Colon (tissue), 2 donors: ENCODE data around the gene KCNH8.
A peak's percentile ranks its signal among the peaks of the same experiment; 100 is the strongest.

Experiments
- FAIRE-seq: peaks from 2 replicates; lab custom pipeline; 2012; peaks lifted over from hg19 to GRCh38; lab: Jason Lieb, UNC
- donor health status: control.
- donor health status: control.

The KCNH8 gene

DNA sequence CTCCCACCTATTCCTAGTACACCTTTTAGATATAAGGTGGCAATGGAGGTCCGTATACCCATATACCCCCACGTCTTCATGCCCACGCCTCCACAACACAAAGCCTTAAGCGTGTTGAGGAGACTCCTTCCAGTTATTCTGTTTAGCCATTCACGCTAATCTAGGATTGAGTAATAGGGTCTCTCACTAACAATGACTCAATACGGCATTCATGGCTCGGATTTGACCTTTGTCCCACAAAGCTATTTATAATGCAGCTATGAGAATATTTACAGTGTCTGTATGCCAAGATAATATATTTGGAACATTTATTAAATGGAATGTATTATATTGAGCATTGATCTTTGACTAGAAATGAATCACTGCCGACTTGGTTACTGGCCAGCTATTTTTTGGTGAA lies 215.8 kb downstream of the KCNH8 start:
- FAIRE-seq: no peak

- FAIRE-seq: no peak
Measured at GRCh38 chr3:19365471-19365870, 217.2 kb downstream of the KCNH8 start.

- FAIRE-seq: no peak
Measured at GRCh38 chr3:19384868-19385267, 236.6 kb downstream of the KCNH8 start.

DNA sequence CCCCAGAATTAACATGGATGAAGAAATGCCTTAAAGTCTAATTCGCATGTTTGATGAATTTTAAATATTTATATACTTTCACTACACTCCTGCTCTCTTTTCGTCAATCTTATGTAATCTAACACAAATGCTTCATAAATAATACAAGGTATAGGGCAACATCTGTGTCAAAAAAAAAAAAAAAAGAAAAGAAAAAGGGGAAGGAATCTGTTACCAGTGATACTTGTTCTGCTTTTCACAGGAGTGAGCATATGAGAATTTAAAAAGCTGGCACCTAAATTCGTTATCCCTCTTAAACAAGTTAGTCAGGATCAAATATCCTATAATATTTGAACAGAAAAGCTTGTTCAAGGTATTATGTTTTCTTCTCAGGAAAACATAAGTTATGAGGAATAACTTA lies 243.8 kb downstream of the KCNH8 start:
- FAIRE-seq: no peak

DNA sequence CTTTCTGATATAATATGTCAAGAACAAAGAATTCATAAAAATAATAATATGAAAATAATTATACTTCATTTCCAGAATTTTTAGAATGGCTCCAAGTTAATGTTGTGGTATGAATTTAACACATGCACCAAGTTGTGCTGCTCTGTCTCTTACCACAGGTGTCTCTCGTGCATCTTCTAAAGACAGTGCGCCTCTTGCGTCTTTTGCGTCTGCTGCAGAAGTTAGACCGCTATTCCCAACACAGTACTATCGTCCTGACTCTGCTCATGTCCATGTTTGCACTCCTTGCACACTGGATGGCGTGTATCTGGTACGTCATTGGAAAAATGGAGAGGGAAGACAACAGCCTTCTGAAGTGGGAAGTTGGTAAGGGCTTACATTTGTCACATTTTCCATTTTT lies 246.6 kb downstream of the KCNH8 start:
- no peak for FAIRE-seq

GRCh38 chr3:19396726-19397125 lies 248.4 kb downstream of the KCNH8 start:
- no peak for FAIRE-seq

DNA sequence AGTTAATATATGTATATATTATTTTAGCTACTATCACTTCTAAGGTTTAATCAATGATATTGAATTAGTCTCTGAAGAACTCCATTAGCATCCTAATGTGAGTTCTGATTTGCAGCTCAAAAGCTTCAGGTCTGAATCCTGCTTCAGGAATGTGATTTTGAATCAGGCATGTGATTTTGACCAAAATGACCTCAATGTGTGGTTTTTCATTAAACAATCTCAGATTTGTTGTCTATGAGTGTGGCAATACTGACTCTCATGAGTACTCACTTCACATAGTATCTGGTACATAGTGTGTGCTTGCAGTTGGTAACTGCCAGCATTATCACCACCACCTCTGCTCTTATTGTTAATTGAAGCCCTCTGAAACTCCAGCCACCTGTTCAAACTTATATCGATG lies 251.0 kb downstream of the KCNH8 start:
- no peak for FAIRE-seq

DNA sequence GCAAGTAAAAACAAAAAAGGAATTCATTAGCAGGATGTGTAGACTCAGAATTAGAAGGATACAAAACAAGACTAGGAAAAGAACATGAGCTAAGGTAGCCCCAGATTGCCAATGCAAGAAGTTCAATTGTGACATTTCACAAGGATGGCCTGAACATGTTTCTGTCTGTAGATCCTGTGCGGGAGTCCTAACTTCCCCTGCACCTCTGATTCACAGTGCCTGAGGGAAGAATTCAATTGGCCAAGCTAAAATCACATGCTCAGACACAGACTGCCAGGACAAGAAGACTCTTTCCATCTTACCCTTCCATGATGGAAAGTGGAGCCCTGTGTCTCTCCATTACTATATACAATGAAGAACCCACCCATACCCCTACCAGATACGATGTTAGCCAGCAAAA lies 251.5 kb downstream of the KCNH8 start:
- FAIRE-seq: no peak

- FAIRE-seq: no peak
Measured at GRCh38 chr3:19420159-19420558, 271.8 kb downstream of the KCNH8 start.

DNA sequence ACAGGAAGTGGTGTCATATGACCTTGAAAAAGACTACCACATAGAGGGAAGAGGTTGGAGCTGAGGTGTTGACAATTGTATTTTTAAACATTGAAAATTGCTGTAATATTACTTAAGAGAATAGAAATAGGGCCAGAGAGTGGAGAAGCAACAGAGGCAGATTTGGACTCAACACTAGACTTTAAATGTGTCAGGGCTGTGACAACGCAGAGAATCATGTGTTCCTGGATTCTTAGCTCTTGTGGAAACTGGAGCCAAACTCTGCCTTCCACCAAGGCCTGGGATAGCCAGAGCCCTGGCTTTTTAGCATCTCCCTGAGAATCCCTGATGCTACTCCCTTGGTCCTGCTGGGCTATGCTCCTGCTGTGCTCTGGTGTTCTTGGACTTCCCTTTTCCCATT lies 277.5 kb downstream of the KCNH8 start:
- no peak for FAIRE-seq

- no peak for FAIRE-seq
Measured at GRCh38 chr3:19427422-19428149, 279.3 kb downstream of the KCNH8 start.

DNA sequence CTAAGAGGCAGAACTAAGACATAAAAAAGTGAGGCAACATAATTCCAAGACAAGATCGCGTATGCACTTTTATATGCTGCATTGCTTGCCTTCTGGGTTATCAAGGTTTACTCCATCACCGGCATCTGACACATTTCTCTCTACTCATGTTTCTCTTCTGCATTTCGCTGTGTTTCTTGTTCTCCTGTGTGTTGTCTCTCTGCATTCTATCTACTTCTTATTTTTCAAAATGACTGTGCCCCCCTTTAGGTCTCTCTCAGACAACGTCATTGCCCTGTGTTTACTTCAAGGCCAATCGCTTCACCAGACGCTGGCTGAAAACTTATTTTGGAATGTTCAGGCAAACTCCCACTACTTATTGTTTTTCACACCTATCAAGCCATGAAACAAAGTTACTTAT lies 280.4 kb downstream of the KCNH8 start:
- no peak for FAIRE-seq

GRCh38 chr3:19432669-19433068 lies 284.4 kb downstream of the KCNH8 start:
- no peak for FAIRE-seq

DNA sequence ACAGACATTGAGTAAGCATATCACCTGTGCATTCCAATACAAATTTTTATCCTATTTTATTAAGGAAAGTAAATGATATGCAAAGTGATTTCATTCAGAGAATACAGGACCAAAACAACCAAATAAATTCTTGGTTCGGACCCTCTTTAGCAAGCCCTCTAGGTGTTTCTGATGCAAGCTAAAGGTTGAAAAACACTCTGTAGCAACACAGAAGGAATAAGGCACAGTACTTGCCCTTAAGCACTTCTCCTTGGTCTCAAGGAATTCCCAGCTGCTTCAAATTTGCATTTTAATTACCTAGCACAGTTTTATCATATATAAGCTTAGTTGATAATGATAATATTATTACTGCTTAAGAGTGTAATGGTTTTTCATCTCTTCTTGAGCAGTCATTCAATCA lies 288.4 kb downstream of the KCNH8 start:
- FAIRE-seq: no peak

DNA sequence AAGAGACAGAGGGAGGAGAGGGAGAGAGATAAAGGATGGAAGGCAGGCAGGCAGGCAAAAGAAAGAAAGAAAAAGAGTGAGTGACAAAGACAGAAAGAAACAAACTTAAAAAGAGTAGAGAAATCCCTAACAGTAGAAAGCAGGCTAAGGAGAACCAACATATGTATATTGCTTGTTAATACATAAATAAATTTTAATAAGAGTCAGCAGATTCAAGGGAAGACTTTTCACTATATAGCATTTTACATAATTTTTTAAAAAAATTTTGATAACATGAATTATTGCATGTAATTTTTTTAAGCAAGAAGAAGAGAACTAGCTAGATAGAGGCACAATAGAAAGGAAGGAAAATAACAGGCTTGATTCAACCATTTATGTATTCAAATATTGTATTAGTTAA lies 291.6 kb downstream of the KCNH8 start:
- FAIRE-seq: peak; percentile 10

DNA sequence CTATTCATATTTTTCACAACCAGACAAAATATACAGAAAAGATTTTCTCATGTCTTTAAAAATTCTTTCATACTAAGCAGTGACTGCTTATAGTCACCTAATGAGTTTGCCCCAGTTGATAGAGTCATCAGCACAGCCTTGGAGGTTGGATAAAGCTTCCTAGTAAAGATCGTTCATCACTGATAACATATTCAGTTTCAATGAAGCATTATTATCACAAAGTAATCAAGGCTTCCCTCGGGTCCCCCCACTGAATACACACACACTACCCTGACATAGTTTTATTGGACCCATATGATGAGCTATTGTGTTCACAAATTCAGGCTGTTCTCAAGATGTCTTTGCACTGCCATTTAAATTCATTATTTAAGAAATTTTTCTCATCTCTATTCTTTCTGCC lies 297.8 kb downstream of the KCNH8 start:
- FAIRE-seq: no peak

DNA sequence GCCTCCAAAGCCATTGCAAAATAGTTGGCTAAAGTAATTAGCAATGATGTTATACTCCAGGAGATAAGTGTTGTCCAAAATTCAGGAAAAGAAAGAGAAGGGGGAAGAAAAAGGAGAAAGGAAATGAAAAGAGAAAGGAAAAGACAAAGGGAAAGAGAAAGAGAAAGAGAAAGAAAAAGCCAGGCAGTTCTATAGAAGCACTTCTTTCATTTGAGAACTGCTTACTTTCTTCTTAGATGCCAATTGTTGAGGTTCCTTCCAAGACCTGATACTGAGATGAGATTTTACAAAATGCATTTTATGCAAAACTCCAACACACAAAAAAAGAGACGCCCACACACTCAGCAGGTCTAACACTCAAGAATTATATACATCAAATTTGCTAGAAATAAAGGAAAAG lies 298.4 kb downstream of the KCNH8 start:
- FAIRE-seq: no peak

DNA sequence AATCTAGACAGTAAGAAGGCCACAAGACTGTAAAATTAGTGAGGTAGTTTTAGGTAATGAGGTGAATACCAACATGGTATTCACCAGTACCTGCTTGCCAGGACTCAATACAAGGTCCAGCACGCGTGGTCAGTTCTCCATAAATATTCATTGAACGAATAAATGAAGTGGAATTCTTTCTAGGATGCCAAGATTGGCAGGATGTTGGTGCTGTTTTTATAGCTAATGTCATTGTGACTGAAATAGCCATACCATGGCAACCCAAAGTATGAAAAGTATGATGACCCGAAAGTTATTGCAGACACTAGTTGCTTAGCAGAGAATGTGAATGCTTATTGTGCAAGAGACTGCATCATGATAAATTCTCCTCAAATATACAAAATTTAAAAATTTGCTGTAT lies 307.2 kb downstream of the KCNH8 start:
- no peak for FAIRE-seq

- no peak for FAIRE-seq
Measured at GRCh38 chr3:19456738-19457137, 308.4 kb downstream of the KCNH8 start.

DNA sequence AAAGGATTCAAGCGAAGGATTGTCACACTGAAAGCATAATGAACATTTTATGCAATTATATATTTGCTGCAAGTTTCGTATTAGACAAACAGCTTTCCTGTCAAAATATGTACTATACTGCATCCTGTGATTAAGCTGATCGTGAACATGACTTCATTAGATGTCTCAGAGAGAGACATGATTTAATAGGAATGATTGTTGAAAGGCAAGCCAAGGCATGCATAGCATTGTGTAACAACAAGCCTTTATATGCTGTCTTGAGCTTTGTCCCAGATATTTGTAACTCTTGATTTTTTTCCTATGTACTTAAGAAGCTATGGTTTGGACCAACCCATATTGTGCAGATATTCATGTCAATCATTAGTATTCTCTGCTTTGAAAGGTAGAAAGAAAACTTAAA lies 309.1 kb downstream of the KCNH8 start:
- no peak for FAIRE-seq

DNA sequence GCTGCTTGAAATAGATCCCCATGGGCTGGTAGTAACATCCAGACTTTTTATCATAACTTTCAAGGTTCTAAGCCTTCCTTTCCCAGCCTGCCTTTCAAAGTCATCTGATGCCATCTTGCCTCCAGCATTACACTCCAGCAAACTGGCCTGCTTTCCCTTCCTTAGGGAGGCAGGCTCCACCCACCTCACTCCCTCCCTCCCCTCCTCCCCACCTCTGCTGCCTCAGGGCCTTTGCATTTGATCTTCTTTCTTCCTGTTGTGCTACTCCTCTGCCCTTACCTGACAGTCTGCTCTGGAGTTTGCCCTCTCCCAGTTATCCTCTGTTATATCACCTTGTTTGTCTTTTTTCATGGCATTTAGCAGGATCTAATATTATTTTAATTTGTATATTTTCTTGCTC lies 319.5 kb downstream of the KCNH8 start:
- FAIRE-seq: no peak

GRCh38 chr3:19471138-19471537 lies 322.8 kb downstream of the KCNH8 start:
- FAIRE-seq: no peak

DNA sequence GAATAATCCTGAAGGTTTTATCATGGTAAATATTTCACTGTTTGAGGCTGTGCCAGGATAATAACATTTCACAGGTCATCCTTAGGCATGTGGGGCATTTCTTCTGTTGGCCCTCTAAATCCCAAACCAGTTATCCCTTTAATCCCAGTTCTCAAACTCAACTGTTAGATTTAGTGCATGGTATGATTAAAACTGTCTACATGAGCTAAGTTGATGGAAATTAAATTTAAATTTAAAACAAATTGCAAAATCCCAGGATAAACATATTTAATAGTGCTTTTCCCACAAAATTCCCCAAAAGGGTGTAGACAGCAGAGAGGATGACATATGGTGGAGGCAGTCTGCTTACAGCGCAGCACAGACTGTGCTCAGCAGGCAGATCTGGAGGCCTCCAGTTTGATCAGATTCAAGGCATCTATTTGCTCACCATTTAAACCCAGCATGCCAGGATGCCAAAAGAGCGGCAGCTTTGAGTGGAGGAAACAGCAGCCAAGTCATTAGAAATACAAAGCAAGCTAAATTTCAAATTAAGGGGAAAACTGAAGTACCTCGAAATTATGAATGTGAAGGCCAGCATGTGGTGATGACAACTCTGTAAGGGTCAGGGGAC lies 325.8 kb downstream of the KCNH8 start:
- no peak for FAIRE-seq

DNA sequence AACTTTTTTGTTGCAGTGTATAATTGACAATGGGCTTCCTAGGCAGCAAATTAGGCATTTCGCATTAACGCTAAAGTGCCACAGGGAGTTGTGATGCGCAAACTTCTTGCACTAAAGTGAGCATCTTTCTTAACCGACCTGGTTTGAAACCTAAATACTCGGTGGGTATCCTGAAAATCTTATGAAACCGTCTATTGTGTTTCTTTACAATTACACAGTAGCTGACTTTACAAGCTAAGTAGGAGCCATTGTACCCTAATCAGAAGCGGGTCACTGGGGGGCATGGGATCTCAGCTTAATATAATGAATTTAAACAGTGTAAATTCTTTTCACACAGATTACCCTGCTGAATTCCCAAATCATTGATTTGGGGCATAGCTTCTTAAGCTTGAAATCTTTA lies 328.0 kb downstream of the KCNH8 start:
- no peak for FAIRE-seq
